ENCODE data around the gene RAB43.
"Not testable (repeated sequence)": the region's sequence is repeated elsewhere in the genome, so short reads cannot be mapped to it uniquely, and the experiment has no call there.

The RAB43 gene

GRCh38 chr3:129085818-129086217 lies 35.8 kb downstream of the RAB43 start:
- H3K36me3 ChIP-seq (ENCODE audit: control insufficient read depth, insufficient read depth, low read length), result no peaks in the 10 kb centered on the region
- no peak overlapping the region for H3K4me3 ChIP-seq (ENCODE audit: low read depth, low read length)
- H3K27me3 ChIP-seq (ENCODE audit: control insufficient read depth, insufficient read depth, low read length), result no peaks in the 10 kb centered on the region
- no peak overlapping the region for H3K27ac ChIP-seq (ENCODE audit: low read depth, low read length)
- no peaks in the 10 kb centered on the region for H3K4me1 ChIP-seq (ENCODE audit: control insufficient read depth, insufficient read depth, low read length)
- no peak overlapping the region for H3K9ac ChIP-seq (ENCODE audit: low read length)
- H3K9me3 ChIP-seq (ENCODE audit: control insufficient read depth, insufficient read depth, low read depth, low read length), result no peaks in the 10 kb centered on the region

GRCh38 chr3:129085165-129085715 lies 36.4 kb downstream of the RAB43 start:
- no peaks in the 10 kb centered on the region for H3K9me3 ChIP-seq (ENCODE audit: control insufficient read depth, insufficient read depth, low read depth, low read length)
- H3K36me3 ChIP-seq (ENCODE audit: control insufficient read depth, insufficient read depth, low read length), result no peaks in the 10 kb centered on the region
- no peak overlapping the region for H3K27ac ChIP-seq (ENCODE audit: low read depth, low read length)
- H3K4me3 ChIP-seq (ENCODE audit: low read depth, low read length), result no peak overlapping the region
- no peaks in the 10 kb centered on the region for H3K4me1 ChIP-seq (ENCODE audit: control insufficient read depth, insufficient read depth, low read length)
- no peak overlapping the region for H3K9ac ChIP-seq (ENCODE audit: low read length)
- H3K27me3 ChIP-seq (ENCODE audit: control insufficient read depth, insufficient read depth, low read length), result no peaks in the 10 kb centered on the region

GRCh38 chr3:129084501-129084900 lies 37.1 kb downstream of the RAB43 start:
- Histone ChIP-seq H3K27ac (ENCODE audit: low read depth, low read length) (no peak overlapping the region), H3K4me1 (ENCODE audit: control insufficient read depth, insufficient read depth, low read length) (no peaks in the 10 kb centered on the region), H3K9me3 (ENCODE audit: control insufficient read depth, insufficient read depth, low read depth, low read length) (no peaks in the 10 kb centered on the region), H3K27me3 (ENCODE audit: control insufficient read depth, insufficient read depth, low read length) (no peaks in the 10 kb centered on the region), H3K9ac (ENCODE audit: low read length) (no peak overlapping the region), H3K4me3 (ENCODE audit: low read depth, low read length) (no peak overlapping the region), H3K36me3 (ENCODE audit: control insufficient read depth, insufficient read depth, low read length) (no peaks in the 10 kb centered on the region)

- Histone ChIP-seq H3K4me1 (ENCODE audit: control insufficient read depth, insufficient read depth, low read length) (no peaks in the 10 kb centered on the region), H3K9ac (ENCODE audit: low read length) (no peak overlapping the region), H3K36me3 (ENCODE audit: control insufficient read depth, insufficient read depth, low read length) (no peaks in the 10 kb centered on the region), H3K4me3 (ENCODE audit: low read depth, low read length) (no peak overlapping the region), H3K27ac (ENCODE audit: low read depth, low read length) (no peak overlapping the region), H3K27me3 (ENCODE audit: control insufficient read depth, insufficient read depth, low read length) (no peaks in the 10 kb centered on the region), H3K9me3 (ENCODE audit: control insufficient read depth, insufficient read depth, low read depth, low read length) (no peaks in the 10 kb centered on the region)
These were observed 39.6 kb downstream of the RAB43 start for GRCh38 chr3:129082026-129082425.

GRCh38 chr3:129081503-129081902 lies 40.1 kb downstream of the RAB43 start:
- Histone ChIP-seq H3K9me3 (ENCODE audit: control insufficient read depth, insufficient read depth, low read depth, low read length) (no peaks in the 10 kb centered on the region), H3K4me3 (ENCODE audit: low read depth, low read length) (no peak overlapping the region), H3K4me1 (ENCODE audit: control insufficient read depth, insufficient read depth, low read length) (no peaks in the 10 kb centered on the region), H3K9ac (ENCODE audit: low read length) (no peak overlapping the region), H3K27ac (ENCODE audit: low read depth, low read length) (no peak overlapping the region), H3K36me3 (ENCODE audit: control insufficient read depth, insufficient read depth, low read length) (no peaks in the 10 kb centered on the region), H3K27me3 (ENCODE audit: control insufficient read depth, insufficient read depth, low read length) (no peaks in the 10 kb centered on the region)

- no peaks in the 10 kb centered on the region for H3K9me3 ChIP-seq (ENCODE audit: control insufficient read depth, insufficient read depth, low read depth, low read length)
- no peaks in the 10 kb centered on the region for H3K4me1 ChIP-seq (ENCODE audit: control insufficient read depth, insufficient read depth, low read length)
- H3K36me3 ChIP-seq (ENCODE audit: control insufficient read depth, insufficient read depth, low read length), result no peaks in the 10 kb centered on the region
- H3K27me3 ChIP-seq (ENCODE audit: control insufficient read depth, insufficient read depth, low read length), result no peaks in the 10 kb centered on the region
- H3K4me3 ChIP-seq (ENCODE audit: low read depth, low read length), result no peak overlapping the region
- H3K9ac ChIP-seq (ENCODE audit: low read length), result no peak overlapping the region
- no peak overlapping the region for H3K27ac ChIP-seq (ENCODE audit: low read depth, low read length)
These were observed 43.1 kb downstream of the RAB43 start for GRCh38 chr3:129078510-129078909.

- Histone ChIP-seq H3K9ac (ENCODE audit: low read length) (no peak overlapping the region), H3K4me1 (ENCODE audit: control insufficient read depth, insufficient read depth, low read length) (no peaks in the 10 kb centered on the region), H3K36me3 (ENCODE audit: control insufficient read depth, insufficient read depth, low read length) (no peaks in the 10 kb centered on the region), H3K4me3 (ENCODE audit: low read depth, low read length) (no peak overlapping the region), H3K27me3 (ENCODE audit: control insufficient read depth, insufficient read depth, low read length) (no peaks in the 10 kb centered on the region), H3K27ac (ENCODE audit: low read depth, low read length) (no peak overlapping the region), H3K9me3 (ENCODE audit: control insufficient read depth, insufficient read depth, low read depth, low read length) (no peaks in the 10 kb centered on the region)
These were observed 44.4 kb downstream of the RAB43 start for GRCh38 chr3:129077222-129077621.

- Histone ChIP-seq H3K9ac (ENCODE audit: low read length) (no peak overlapping the region), H3K9me3 (ENCODE audit: control insufficient read depth, insufficient read depth, low read depth, low read length) (peaks cover 3% of the 10 kb centered on the region; the same call in 1 of the 2 replicates), H3K36me3 (ENCODE audit: control insufficient read depth, insufficient read depth, low read length) (no peaks in the 10 kb centered on the region), H3K4me3 (ENCODE audit: low read depth, low read length) (no peak overlapping the region), H3K27me3 (ENCODE audit: control insufficient read depth, insufficient read depth, low read length) (no peaks in the 10 kb centered on the region), H3K4me1 (ENCODE audit: control insufficient read depth, insufficient read depth, low read length) (no peaks in the 10 kb centered on the region), H3K27ac (ENCODE audit: low read depth, low read length) (no peak overlapping the region)
These were observed 51.3 kb downstream of the RAB43 start for GRCh38 chr3:129070086-129070885.

- H3K27me3 ChIP-seq (ENCODE audit: control insufficient read depth, insufficient read depth, low read length); H3K36me3 ChIP-seq (ENCODE audit: control insufficient read depth, insufficient read depth, low read length); H3K27ac ChIP-seq (ENCODE audit: low read depth, low read length); H3K9ac ChIP-seq (ENCODE audit: low read length); H3K9me3 ChIP-seq (ENCODE audit: control insufficient read depth, insufficient read depth, low read depth, low read length); H3K4me3 ChIP-seq (ENCODE audit: low read depth, low read length); H3K4me1 ChIP-seq (ENCODE audit: control insufficient read depth, insufficient read depth, low read length): not testable (repeated sequence)
These were observed 52.1 kb downstream of the RAB43 start for GRCh38 chr3:129069313-129070085.

GRCh38 chr3:129068291-129068886 lies 53.2 kb downstream of the RAB43 start:
- no peaks in the 10 kb centered on the region for H3K36me3 ChIP-seq (ENCODE audit: control insufficient read depth, insufficient read depth, low read length)
- H3K4me1 ChIP-seq (ENCODE audit: control insufficient read depth, insufficient read depth, low read length), result no peaks in the 10 kb centered on the region
- H3K9ac ChIP-seq (ENCODE audit: low read length), result no peak overlapping the region
- H3K4me3 ChIP-seq (ENCODE audit: low read depth, low read length), result peak overlapping the region; percentile 23; the same call in 1 of the 2 replicates
- peaks cover 3% of the 10 kb centered on the region; the same call in 1 of the 2 replicates for H3K9me3 ChIP-seq (ENCODE audit: control insufficient read depth, insufficient read depth, low read depth, low read length)
- H3K27ac ChIP-seq (ENCODE audit: low read depth, low read length), result no peak overlapping the region
- H3K27me3 ChIP-seq (ENCODE audit: control insufficient read depth, insufficient read depth, low read length), result no peaks in the 10 kb centered on the region

- not testable (repeated sequence) for H3K27me3 ChIP-seq (ENCODE audit: control insufficient read depth, insufficient read depth, low read length); H3K27ac ChIP-seq (ENCODE audit: low read depth, low read length); H3K4me3 ChIP-seq (ENCODE audit: low read depth, low read length); H3K9ac ChIP-seq (ENCODE audit: low read length); H3K36me3 ChIP-seq (ENCODE audit: control insufficient read depth, insufficient read depth, low read length); H3K4me1 ChIP-seq (ENCODE audit: control insufficient read depth, insufficient read depth, low read length); H3K9me3 ChIP-seq (ENCODE audit: control insufficient read depth, insufficient read depth, low read depth, low read length)
These were observed 53.9 kb downstream of the RAB43 start for GRCh38 chr3:129067719-129068118.

All from HUES6 (cell line).